Peyer's patch (tissue), 4 donors: ENCODE data around the gene FREM1.

Source experiments
- POLR2A ChIP-seq, 2 donors: fragments of 450-650 bp; IDR thresholded peaks; one replicate each; pipeline ENCODE4 v1.5.1; 2017; ENCODE audit warnings: antibody characterized with exemption in 2 of 2, mild to moderate bottlenecking in 2 of 2, moderate library complexity in 2 of 2
- TF ChIP-seq, protein P1 (sequence below), 6 experiments: fragments of 450-650 bp in 4 of 6; fragments of 200-600 bp in 2 of 6; sonication (generic) in 1 of 6; IDR thresholded peaks; one replicate each; pipeline ENCODE4 v1.5.1; 2017 to 2019; ENCODE audit warnings: antibody characterized with exemption in 6 of 6, mild to moderate bottlenecking in 3 of 6, moderate library complexity in 1 of 6

DNA sequence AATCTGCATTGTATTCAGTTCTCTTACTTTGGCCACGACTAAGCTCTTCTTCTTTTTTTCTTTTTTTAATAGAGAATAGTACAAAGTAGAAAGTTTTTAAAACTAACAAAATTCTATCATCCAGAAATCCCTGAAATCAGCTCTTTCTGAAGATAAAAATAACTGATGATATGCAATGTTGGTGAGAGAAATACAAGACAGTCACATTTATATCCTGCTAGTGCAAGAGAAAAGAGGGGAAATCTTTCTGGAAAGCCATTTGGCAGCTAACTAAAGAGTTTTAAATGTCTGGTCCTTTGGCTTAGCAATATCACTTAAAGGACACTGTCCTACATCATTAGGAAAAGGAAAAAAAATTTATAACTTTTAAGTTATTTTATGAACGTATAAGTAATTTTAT is 27.0 kb upstream of the FREM1 start:
- TF ChIP-seq, protein P1, sequence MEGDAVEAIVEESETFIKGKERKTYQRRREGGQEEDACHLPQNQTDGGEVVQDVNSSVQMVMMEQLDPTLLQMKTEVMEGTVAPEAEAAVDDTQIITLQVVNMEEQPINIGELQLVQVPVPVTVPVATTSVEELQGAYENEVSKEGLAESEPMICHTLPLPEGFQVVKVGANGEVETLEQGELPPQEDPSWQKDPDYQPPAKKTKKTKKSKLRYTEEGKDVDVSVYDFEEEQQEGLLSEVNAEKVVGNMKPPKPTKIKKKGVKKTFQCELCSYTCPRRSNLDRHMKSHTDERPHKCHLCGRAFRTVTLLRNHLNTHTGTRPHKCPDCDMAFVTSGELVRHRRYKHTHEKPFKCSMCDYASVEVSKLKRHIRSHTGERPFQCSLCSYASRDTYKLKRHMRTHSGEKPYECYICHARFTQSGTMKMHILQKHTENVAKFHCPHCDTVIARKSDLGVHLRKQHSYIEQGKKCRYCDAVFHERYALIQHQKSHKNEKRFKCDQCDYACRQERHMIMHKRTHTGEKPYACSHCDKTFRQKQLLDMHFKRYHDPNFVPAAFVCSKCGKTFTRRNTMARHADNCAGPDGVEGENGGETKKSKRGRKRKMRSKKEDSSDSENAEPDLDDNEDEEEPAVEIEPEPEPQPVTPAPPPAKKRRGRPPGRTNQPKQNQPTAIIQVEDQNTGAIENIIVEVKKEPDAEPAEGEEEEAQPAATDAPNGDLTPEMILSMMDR (IDR thresholded peaks at IDR 0.05): no peak
- no peak for TF ChIP-seq POLR2A (IDR thresholded peaks at IDR 0.05)
